DMS 273 treated with DMSO at 0.1 percent for 48 hours (cell line): ENCODE measurements around the gene RASSF4.

Experiments
- DNase-seq: peaks from one replicate; lab custom pipeline; 2025; lab: John Stamatoyannopoulos, UW

The RASSF4 gene

DNA sequence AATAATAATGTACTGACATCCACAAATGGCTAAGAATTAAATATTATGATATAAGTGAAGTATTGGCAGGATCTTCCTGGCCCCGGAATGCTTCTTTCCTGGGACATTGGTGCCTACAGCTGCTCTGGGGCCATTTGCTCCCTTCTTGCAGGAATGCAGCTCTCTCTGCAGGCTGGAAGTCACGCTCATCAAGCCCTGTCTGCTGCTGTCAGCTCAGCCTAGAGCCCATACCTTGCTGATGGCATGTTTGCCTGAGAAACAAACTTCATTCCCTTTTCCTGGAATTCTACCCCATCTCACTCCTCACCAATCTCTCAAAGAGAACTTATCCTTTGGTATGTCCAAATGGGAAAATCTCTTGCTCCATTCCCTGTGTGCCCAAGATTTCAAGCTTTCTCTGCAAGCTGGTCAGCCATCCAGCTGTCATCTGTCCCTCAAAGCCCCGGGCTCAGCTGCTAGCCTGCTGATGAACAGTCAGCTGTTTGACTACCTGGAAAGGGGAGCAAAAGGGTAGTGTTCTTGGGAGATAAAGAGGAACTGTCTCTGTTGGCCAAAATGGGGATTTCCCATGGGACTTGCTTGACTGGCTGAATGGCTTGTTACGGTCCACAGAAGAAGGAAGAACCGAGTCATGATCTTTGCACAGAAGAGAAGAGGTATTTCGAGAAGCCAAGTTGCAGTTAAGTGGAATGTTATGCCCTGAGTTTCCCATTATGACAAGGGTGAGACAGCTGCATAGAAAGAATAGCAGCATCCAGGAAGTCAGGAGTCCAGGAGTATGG is 12.0 kb upstream of the RASSF4 start:
- no peak for DNase-seq

DNA sequence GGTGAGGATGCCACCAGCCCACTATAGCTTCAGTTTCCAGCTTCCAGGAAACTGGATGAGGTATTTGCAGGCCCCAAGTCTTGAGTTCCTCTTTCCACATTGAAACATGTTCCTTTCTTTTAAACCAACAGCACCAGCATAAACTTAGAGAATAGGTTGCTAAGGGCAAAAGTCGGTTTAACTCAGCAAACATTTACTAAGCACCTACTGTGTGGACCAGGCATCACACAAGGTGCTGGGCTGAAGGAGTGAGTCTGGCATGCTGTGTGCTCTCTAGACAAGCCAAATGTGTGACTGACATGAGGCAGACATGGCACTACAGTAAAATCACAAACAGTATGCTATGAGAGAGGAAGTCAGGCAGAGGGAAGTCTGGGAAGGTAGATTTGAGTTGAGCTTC is 11.0 kb upstream of the RASSF4 start:
- no peak for DNase-seq

DNA sequence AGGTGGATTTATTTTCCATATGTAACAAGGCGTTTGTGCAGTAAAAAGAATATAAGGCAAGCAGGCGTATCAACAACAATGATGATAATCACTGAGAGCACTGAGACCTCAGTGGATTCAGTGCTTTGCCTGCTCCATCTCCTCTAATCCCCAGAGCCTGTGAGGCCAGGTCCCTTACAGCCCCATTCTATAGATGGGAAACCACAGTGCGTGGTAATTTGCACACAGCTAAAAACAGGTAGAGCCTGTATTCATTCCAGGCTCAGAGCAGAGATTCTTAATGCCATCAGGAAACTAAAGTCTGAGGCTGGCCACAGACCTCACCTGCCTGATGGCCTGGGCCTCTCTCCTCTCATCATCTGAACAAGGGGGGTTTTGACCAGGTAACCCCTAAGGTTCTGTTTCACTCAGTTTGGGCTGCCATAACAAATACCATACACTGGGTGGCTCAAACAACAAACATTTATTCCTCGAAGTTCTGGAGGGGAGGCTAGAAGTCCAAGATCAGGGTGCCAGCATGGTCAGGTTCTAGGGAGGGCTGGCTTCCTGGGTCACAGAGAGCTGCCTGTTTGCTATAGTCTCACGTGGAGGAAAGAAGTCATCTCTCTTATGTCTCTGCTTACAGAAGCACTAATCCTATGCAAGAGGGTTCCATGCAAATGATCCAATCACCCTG is 10.3 kb upstream of the RASSF4 start:
- DNase-seq = no peak

DNA sequence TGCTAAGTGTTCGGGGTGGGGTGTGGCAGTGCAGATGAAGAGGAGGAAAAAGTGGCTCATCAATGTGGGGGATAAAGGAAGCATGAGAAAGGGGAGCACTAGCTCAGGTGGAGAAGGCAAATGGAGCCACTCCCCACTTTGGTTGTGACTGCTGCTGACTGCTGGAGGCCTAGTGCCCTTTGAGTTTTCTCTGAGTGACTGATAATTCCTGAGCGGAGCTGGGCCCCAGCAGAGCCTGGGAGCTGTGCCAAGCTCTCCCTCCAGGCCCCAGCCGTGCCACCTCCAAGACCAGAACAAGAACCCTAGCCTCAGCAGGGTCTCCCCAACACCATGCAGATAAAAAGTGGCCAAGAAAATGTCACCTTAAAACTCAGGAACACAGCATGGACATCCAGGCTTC is 9.7 kb upstream of the RASSF4 start:
- DNase-seq = no peak

DNA sequence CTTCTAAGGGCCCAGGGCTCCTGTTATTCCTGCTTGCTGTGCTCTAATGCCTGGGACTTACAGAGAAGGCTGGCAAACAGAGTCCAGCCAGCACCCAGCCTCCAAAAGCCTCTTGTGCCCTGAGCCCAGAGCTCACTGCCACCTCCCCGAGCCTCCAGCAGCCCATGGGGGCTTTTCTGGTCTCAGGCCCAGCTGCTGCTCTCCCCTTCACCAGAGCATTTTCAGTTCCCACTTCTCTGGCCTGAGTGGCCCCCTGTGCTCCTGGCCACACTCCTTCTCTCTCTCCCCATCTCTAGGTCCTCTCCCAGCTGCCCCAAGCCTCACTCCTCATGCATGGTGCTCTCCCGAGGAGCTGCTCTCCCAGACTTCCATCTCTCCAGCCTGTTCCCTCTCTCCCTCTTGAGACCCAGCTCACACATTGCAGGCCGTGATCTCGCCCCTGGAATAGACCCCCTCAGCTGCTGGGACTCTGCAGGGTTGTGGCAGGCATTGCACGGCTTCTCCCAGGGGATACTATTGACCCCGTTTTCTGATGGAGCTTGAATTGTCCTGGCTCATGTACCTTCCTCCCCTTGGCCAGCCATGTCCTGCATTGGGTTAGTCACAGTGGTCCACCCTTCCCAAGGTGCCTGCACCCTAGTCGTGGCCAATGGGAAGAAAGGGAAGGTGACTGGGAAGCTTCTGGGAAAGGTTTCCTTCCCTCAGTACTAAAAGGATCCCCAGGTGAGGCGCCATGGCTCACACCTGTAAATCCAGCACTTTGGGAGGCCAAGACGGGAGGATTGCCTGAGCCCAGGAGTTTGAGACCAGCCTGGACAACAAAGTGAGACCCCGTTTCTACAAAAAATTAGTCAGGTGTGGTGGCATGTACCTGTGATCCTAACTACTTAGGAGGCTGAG is 9.0 kb upstream of the RASSF4 start:
- no peak for DNase-seq

DNA sequence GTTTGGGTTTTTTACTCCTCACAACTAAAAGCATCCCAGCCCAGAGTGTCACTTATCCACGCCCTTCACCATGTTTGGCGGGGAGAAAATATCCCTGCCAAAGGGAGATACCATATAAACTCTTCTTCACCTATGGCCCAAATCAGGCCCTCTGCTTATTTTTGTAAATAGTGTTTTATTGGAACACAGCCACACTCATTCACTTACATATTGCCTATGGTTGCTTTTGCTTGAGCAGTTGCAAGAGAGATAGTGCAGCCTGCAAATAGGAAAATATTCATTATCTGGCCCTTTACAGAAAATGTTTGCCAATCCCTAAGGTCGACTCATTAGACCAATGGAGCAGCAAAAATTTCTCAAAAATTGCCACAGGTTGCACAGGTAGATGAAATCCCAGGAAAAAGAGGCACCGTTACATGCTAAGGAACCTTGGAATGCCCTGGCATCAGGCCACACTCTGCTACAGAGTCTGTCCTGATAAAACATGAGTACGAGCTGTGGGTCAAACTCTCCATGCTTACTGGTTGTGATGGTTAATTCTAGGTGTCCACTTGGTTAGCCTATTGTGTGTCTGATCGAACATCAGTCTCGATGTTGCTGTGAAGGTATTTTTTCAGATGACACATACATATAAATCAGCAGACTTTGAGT is 7.9 kb upstream of the RASSF4 start:
- no peak for DNase-seq

DNA sequence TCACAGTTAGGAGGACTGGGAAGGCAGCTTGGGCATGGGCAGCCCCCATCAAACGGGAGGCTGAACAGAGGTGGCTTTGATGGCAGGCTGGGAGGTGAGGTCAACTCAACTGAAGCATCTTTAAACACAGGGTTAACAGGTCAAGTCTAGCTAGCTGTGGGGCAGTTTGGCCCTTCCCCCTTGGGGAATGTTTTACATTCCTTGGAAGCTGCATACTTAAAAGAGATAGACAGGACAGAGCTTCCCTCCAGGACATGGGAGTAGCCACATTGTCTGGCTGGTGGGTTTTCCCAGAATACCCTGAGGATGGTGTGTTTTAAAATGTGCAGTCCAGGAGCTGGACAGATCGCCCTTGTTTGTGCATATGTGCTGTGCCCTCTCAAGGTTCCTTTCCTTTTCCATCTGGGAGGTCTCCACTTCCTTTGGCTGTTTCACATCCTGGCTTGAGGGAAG is 6.8 kb upstream of the RASSF4 start:
- no peak for DNase-seq

DNA sequence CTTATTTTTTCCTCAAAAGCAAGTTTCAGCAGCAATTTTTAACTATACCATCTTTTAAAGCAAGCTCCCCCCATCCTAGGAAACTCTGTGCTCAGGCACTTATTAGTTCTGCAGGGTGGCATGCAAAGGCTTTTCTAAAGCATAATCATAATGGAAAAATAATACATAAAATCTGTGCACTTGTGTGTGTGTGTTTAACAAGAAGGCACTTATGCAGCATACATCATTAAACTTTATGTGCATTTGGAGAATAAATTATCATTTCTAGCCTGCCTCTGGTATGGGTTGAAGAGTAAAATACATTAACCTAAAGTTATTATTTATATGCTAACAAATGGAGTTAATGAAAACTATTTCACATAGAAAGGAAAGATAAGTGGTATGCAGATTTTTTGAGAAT is 5.6 kb upstream of the RASSF4 start:
- DNase-seq = no peak

DNA sequence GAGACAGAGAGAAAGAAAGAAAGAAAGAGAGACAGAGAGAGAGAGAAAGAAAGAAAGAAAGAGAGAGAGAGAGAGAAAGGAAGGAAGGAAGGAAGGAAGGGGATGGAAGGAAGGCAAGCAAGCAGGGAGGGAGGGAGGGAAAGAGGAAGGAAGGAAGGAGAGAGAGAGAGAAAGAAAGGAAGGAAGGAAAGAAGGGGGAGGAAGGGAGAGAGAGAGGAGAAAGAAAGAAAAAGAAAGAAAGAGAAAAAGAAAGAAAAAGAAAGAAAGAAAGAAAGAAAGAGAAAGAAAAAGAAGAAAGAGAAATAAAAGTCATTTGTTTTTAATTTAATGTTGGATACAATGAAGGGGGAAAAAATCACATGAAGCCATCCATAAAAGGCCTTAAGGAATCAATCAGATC is 4.6 kb upstream of the RASSF4 start:
- no peak for DNase-seq

DNA sequence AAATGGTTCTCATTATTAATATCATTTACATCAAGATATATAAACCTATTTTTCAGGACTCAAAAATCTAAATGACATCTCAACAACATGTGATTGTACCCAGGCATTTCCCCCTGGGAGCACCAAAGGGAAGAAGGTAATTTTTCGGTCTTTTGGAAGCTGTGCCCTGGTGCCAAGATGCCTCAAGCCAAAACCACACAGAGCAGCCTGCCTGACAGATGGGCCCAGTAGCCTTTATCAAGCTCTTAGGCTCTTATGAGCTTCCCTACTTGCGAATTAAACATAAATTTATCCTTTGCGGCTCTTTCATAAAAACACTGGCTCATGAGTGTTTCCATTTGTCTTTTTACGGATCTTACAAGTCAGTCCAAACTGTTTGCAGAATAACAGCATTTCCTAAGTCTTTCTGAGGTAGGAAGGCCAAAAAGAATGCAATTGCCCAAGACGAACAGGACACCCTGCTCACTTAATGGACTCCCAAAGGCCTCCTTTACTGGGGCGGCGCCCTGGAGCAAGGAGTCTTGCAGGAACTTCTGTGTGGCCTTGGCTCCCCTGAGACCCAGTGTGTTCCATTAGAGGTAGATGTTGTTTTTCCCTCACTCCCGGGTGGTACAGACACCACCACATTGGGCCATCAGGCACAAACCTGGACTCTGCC is 4.1 kb upstream of the RASSF4 start:
- peak; percentile 20 for DNase-seq

DNA sequence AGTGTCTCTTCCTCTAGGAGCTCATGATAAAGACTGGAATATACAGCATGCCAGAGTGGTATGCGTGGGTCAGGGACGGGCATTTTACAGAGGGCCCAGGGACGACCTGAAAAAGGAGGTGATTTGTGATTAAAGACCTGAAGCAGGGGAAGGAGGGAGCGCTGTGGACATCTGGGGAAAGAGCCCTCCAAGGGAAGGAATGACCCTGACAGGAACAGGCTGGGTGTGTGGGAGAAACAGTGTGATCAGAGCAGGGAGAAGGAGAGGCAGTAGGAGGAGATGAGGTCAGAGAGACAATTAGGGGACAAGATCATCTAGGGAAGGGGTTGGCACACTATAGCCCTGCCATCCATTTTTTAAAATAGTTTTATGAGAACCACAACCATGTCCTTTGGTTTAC is 3.4 kb upstream of the RASSF4 start:
- DNase-seq = no peak

DNA sequence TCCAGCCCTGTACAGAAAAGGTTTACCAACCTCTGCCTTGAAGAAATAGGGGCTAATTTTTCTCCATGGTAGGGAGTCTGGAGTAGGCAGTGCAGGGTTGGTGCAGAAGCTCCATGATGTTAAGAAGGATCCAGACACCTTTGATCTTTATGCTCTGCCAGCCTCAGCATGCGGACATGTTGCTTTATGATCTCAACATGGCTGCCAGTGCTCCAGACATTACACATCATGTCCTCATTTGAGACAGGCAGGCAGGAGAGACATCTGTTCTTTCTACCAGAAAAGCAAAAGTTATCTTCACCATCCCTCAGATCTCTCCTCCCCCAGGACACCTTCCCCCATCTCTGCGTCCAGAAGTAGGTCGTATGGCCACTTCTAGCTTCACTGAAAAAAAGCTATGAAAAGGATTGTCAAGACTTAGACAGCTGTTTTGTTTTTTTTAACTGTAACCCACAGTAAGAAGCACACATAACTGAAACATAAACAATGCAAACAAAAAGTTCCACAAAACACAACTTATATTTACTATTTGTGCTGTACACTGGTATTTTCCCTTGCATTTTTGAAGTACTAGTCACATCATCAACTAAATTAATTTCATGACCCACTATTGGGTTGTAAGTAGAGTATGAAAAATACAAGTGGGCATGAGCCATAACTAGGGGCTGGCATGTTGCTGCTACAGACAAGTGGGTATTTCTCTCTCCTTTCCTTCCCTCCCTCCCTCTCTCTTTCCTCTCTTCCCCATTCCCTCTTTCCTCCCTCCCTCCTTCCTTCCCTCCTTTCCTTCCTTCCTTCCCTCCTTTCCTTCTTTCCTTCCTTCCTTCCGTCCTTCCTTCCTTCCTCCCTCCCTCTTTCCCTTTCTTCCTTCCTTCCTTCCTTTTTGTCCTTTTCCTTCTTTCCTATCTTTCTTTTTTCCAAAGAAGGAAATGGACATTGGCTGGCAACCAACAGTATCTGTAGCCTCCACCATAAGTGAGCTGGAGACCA is 2.6 kb upstream of the RASSF4 start:
- no peak for DNase-seq

DNA sequence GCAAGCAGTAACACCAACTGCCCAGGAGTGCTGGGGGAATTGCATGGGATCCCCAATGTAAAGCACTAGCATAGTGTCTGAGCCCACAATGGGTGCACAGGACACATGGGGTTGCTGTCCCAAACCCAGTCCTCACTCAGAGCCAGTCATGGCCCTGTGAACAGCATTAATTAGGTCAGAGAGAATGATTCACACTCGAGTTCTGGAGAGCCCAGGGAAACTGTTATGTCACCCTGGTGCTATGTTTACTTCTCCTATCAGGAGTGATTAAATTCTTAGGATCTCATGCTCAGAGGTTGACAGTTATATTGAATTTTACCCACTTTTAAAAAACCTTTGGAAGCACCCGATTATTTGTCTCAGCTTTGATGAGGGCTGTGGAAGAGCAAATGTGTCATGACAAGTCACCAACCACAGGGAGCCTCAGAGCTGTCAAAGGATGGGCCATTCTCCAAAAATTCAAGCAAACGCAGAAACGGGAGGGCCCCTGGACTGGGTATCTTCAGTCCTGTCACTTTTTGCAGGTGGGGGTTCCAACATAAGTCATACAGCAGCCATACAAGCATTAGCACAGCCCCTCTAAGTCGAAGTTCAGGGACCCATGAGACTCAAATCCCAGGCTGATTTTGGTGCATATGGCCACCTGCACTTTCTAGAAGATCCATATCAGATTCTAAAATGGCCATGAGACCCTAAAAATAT is 1.3 kb upstream of the RASSF4 start:
- no peak for DNase-seq

DNA sequence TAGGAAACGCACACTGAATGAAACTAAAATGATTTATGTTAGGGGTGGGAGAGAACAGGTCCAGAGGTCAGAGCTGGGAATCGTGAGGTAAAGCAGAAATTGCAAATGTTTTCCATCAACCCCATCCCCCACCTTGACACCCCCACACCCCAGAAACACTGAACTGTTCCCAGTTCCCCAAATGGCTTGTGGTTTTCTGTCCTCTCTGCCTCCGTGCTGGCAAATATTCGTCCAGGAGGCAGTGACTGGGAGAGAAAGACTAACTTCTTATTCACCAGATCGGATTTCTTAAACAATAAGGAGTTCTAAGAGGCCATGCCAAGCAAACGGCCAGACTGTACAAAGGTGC is 730 bp upstream of the RASSF4 start:
- no peak for DNase-seq

DNA sequence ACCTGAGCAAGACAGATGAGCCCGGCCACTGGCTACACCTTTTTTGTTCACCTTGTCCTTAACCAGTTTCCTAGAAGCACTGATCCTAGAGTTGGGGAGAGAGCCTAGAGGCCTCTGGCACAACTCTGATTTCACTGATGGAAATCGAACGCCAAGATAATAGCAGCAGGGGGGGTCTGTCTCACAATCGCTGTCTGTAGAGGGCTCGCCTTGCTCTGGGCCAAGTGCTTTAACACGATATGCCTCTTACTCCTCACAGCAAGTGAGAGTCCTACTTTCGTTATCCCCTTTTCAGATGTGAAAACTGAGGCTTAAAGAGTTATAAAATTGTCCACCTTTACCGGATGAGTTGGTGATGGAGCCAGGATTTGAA is 472 bp downstream of the RASSF4 start:
- DNase-seq = no peak

DNA sequence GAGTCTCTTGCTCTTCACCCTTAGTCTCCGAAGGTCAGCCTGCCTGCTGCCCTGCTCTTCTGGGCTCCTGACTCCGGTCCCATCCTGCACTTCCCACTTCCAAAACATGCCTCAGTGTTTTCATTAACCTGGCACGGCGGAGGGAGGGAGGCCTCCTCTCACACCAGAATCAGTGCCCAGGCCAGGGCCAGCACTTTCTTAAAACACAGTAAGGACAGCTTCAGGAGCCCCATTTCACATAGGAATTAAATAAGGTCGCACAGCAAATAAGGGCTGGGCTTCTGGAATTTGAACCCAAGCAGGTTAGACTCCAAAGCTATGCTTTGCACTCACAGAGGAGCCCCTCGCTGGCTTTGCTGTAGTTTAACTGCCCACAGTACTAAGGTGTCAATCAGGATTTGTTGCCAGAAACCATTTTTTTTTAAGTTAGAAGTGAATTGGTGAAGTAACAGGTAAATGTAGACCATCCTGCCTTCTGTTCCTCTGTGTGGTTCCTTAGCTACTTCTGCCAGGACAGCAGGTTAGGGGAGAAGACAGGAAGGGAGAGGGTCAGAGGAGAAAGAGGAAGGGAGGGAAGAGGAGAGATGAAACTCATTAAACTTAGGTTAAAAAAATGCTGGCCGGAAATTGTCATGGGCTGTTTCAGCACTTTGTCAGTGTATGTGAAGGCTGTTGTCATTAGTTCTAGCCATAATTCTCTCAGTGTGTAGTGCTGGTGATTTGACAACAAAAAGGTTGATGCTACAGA is 1.1 kb downstream of the RASSF4 start:
- DNase-seq = no peak

DNA sequence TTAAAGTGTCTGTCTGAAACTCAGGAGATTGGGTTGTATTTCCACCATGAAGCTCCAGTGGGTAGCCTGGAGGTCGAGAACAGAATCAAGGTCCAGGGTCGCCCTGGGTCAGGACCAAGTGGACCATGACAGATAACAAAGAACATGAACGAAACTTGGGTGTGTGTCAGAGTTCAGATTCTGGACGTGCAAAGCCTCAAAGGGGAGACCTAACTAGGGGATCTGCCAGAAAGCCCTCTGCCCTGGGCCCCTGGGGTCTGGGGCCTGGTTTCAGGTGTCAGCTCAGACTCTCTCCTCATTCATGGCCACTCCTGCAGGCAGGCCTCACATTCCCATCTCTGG is 1.6 kb downstream of the RASSF4 start:
- no peak for DNase-seq

DNA sequence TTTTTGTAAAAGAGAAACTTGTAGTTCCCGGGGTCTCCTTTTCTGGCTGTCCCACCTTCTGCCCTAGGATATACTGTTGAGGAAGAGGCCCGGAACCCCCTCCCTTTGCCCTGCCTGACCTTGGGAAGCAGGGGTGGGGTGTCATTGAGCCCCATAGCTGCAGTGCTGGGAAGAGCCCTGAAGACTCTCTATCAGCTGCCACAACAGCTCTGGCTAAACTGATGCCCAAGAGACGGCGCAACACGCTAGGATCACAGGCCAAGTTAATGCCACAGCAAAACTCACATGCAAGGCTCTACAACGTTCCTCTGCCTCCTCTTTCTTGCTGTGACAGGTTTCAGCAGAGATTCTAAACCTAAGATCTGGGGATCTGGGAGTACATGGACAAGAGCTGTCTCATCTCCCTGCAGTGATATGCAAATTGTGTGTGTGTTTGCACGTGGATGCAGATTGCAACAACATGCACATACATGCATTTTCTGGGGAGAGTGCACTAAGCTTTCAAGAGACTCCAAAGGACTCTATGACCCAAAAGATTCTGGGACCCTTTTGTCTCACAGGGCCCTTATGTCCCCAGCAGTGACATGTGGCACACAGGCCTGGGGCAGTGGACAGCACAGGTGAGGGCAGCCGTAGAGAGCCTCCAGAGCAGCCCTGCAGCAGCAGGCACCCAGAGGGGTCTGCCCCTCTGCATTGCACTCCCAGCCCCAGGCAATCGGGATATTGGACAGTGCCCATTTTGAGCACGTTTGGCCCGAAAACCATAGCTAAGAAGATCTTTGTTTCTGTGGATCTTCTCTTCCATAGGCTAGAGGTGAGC is 2.5 kb downstream of the RASSF4 start:
- DNase-seq = no peak
